ENCODE results near the gene KLHL22. TPM values are rescaled to one million over a fixed set of nuclear protein-coding genes. Genes with fewer than 3 reads are reported as not detected.

The KLHL22 gene
- total RNA-seq, 1 donor = 36.9 TPM

GRCh38 chr22:20522134-20523004, 26.8 kb upstream of the KLHL22 start:
- Histone ChIP-seq H2AFZ (ENCODE audit: low read length) (no peak overlapping the region), H3K27ac (ENCODE audit: low read depth, low read length) (peak overlapping the region; percentile 58), H3K36me3 (ENCODE audit: insufficient read depth, low read length) (peaks cover 38% of the 10 kb centered on the region), H3K4me1 (ENCODE audit: insufficient read depth, low read length) (peaks cover 55% of the 10 kb centered on the region), H3K79me2 (ENCODE audit: insufficient read depth, low read length) (peaks cover 94% of the 10 kb centered on the region), H3K4me2 (ENCODE audit: insufficient read depth, low read length) (peak overlapping the region; percentile 40), H3K27me3 (ENCODE audit: insufficient read depth, low read length) (no peaks in the 10 kb centered on the region), H3K9me3 (ENCODE audit: low read depth, low read length) (no peaks in the 10 kb centered on the region), H4K20me1 (ENCODE audit: insufficient read depth, low read length) (peaks cover 76% of the 10 kb centered on the region), H3K4me3 (ENCODE audit: insufficient read depth, low read length) (no peak overlapping the region)
- no peak for TF ChIP-seq CTCF (IDR thresholded peaks at IDR 0.05; ENCODE audit: extremely low read depth, low read depth, low read length)
- DNase-seq (ENCODE audit: insufficient read length, low spot score, missing footprints) = no peak

GRCh38 chr22:20520093-20520511, 24.5 kb upstream of the KLHL22 start:
- Histone ChIP-seq H3K4me1 (ENCODE audit: insufficient read depth, low read length) (peaks cover 42% of the 10 kb centered on the region), H3K27ac (ENCODE audit: low read depth, low read length) (peak overlapping the region; percentile 83), H3K27me3 (ENCODE audit: insufficient read depth, low read length) (no peaks in the 10 kb centered on the region), H3K9me3 (ENCODE audit: low read depth, low read length) (no peaks in the 10 kb centered on the region), H2AFZ (ENCODE audit: low read length) (no peak overlapping the region), H4K20me1 (ENCODE audit: insufficient read depth, low read length) (peaks cover 80% of the 10 kb centered on the region), H3K36me3 (ENCODE audit: insufficient read depth, low read length) (peaks cover 38% of the 10 kb centered on the region), H3K4me3 (ENCODE audit: insufficient read depth, low read length) (no peak overlapping the region), H3K79me2 (ENCODE audit: insufficient read depth, low read length) (peaks cover 96% of the 10 kb centered on the region), H3K4me2 (ENCODE audit: insufficient read depth, low read length) (peak overlapping the region; percentile 18)
- peak; percentile 87 for DNase-seq (ENCODE audit: insufficient read length, low spot score, missing footprints)
- TF ChIP-seq CTCF (IDR thresholded peaks at IDR 0.05; ENCODE audit: extremely low read depth, low read depth, low read length) = no peak

GRCh38 chr22:20519558-20519957, 24.0 kb upstream of the KLHL22 start:
- Histone ChIP-seq H3K27ac (ENCODE audit: low read depth, low read length) (peak overlapping the region; percentile 83), H3K4me1 (ENCODE audit: insufficient read depth, low read length) (peaks cover 47% of the 10 kb centered on the region), H3K4me3 (ENCODE audit: insufficient read depth, low read length) (no peak overlapping the region), H3K79me2 (ENCODE audit: insufficient read depth, low read length) (peaks cover 96% of the 10 kb centered on the region), H3K4me2 (ENCODE audit: insufficient read depth, low read length) (peak overlapping the region; percentile 18), H3K9me3 (ENCODE audit: low read depth, low read length) (no peaks in the 10 kb centered on the region), H4K20me1 (ENCODE audit: insufficient read depth, low read length) (peaks cover 86% of the 10 kb centered on the region), H3K36me3 (ENCODE audit: insufficient read depth, low read length) (peaks cover 38% of the 10 kb centered on the region), H3K27me3 (ENCODE audit: insufficient read depth, low read length) (no peaks in the 10 kb centered on the region), H2AFZ (ENCODE audit: low read length) (no peak overlapping the region)
- no peak for DNase-seq (ENCODE audit: insufficient read length, low spot score, missing footprints)
- no peak for TF ChIP-seq CTCF (IDR thresholded peaks at IDR 0.05; ENCODE audit: extremely low read depth, low read depth, low read length)

- no peaks in the 10 kb centered on the region for H3K9me3 ChIP-seq (ENCODE audit: low read depth, low read length)
- peaks cover 42% of the 10 kb centered on the region for H3K4me1 ChIP-seq (ENCODE audit: insufficient read depth, low read length)
- H2AFZ ChIP-seq (ENCODE audit: low read length) = no peak overlapping the region
- H3K36me3 ChIP-seq (ENCODE audit: insufficient read depth, low read length) = peaks cover 33% of the 10 kb centered on the region
- TF ChIP-seq CTCF (IDR thresholded peaks at IDR 0.05; ENCODE audit: extremely low read depth, low read depth, low read length) = no peak
- no peaks in the 10 kb centered on the region for H3K27me3 ChIP-seq (ENCODE audit: insufficient read depth, low read length)
- peaks cover 85% of the 10 kb centered on the region for H4K20me1 ChIP-seq (ENCODE audit: insufficient read depth, low read length)
- H3K27ac ChIP-seq (ENCODE audit: low read depth, low read length) = peak overlapping the region; percentile 39
- no peak for DNase-seq (ENCODE audit: insufficient read length, low spot score, missing footprints)
- H3K79me2 ChIP-seq (ENCODE audit: insufficient read depth, low read length) = peaks cover 96% of the 10 kb centered on the region
- H3K4me3 ChIP-seq (ENCODE audit: insufficient read depth, low read length) = no peak overlapping the region
- H3K4me2 ChIP-seq (ENCODE audit: insufficient read depth, low read length) = no peak overlapping the region
Observed at GRCh38 chr22:20517841-20518592, 22.4 kb upstream of the KLHL22 start.
